AG09319 (cell line): ENCODE data around the gene ZNF611.
A peak's percentile ranks its signal among the peaks of the same experiment; 100 is the strongest.
"Not testable (repeated sequence)": the region's sequence is repeated elsewhere in the genome, so short reads cannot be mapped to it uniquely, and the experiment has no call there.

ENCODE experiments used
- DNase-seq: peaks from one replicate; pipeline ENCODE4 v3.0.0-alpha.2; 2010; ENCODE audit warnings: low read depth; ENCODE audit errors: extremely low read depth
- TF ChIP-seq, protein P1 (sequence below): IDR thresholded peaks from 2 replicates; pipeline ENCODE4 v1.5.1; 2011; ENCODE audit warnings: low read depth, mild to moderate bottlenecking, inconsistent platforms, low read length, moderate library complexity

The ZNF611 gene

DNA sequence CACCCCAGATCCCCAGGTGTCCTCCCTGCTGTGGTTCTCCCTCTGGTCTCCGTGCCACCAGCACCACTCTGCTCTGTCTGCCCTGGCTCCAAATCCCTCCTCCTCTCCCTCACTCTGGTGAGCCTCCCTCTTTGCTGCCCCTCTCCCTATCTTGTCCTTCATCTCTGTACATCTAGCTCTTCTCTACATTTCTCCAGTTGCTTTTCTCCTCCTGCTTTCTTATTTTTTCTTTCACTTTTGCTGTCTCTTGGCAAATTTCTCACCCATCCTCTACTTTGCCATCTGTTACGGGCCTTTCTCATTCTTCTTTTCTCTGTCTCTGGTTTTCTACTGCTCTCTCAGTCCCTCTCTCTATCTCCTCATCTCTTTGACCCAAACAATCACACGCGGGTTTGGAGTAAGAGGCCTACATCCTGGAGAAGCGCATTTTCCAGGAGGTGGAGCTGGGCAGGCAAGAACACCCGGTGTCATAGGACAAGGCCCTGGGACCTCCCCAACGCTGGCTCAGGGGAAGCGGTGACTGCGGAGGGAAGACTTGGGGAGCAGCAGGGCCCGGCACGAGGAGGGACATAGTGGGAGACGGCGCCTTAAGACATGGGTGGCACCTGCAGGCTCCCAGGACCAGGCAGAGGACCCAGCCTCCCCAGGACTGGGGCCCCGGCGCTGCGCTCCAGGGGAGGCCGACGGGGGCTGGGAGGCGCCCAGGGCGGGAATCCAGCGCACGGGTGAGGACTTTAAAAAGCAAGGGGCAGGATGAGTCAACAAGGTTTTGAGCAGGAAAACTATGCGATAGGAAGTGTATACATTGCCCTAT is 9.9 kb downstream of the ZNF611 start:
- DNase-seq: no peak
- TF ChIP-seq, protein P1, sequence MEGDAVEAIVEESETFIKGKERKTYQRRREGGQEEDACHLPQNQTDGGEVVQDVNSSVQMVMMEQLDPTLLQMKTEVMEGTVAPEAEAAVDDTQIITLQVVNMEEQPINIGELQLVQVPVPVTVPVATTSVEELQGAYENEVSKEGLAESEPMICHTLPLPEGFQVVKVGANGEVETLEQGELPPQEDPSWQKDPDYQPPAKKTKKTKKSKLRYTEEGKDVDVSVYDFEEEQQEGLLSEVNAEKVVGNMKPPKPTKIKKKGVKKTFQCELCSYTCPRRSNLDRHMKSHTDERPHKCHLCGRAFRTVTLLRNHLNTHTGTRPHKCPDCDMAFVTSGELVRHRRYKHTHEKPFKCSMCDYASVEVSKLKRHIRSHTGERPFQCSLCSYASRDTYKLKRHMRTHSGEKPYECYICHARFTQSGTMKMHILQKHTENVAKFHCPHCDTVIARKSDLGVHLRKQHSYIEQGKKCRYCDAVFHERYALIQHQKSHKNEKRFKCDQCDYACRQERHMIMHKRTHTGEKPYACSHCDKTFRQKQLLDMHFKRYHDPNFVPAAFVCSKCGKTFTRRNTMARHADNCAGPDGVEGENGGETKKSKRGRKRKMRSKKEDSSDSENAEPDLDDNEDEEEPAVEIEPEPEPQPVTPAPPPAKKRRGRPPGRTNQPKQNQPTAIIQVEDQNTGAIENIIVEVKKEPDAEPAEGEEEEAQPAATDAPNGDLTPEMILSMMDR: no peak

DNA sequence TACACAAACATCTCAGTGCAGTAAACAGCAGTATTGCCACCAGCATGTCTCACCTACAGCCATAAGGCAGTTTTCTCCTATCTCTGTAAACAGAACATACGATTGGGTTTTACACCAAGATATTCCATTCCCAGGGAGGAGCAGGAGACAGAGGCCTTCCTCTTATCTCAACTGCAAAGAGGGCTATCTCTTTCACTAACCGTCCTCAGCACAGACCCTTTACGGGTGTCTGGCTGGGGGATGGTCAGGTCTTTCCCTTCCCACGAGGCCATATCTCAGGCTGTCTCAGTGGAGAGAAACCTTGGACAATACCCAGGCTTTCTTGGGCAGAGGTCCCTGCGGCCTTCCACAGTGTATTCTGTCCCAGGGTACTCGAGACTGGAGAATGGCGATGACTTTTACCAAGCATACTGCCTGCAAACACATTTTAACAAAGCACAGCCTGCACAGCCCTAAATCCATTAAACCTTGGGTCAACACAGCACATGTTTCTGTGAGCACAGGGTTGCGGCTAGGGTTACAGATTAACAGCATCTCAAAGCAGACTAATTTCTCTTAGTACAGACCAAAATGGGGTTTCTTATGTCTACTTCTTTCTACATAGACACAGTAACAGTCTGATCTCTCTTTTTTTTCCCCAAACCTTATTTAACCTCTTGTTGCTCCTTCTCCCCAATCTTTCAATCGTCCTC is 10.8 kb downstream of the ZNF611 start:
- not testable (repeated sequence) for DNase-seq

DNA sequence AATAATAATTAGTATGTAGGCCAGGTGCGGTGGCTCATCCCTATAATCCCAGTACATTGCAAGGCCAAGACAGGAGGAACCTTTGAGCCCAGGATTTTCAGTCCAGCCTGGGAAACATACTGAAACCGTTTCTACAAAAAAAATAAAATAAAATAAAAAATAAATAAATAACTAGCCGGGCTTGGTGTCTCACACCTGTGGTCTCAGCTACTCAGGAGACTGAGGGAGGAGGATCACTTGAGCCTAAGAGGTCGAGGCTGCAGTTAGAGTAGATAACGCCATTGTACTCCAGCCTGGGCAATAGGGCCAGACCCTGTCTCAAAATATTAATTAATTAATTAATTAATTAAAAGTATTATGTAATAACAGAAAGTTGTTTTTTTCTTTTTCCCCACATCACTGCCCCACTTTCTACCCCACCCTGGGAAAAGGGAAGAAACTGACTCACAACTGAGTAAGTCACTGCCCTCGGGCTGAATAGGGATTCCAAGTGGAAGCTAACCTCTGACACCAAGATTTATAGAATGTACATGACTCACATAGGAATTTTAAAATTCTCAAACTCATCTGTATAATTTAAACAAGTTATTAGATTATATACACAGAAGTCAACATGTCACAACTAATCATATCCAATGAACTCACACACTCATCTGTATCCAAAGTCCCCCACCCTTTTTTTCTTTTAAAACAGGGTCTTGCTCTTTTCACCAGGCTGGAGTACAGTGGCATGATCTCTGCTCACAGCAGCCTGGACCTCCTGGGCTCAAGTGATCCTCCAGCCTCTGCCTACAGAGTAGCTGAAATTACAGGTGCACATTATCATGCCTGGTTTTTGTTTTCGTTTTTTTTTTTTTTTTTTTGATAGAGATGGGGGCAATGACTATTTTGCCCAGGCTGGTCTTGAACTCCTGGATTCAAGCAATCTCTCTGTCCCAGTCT is 12.5 kb downstream of the ZNF611 start:
- TF ChIP-seq, protein P1: no peak
- DNase-seq: peak; percentile 39

DNA sequence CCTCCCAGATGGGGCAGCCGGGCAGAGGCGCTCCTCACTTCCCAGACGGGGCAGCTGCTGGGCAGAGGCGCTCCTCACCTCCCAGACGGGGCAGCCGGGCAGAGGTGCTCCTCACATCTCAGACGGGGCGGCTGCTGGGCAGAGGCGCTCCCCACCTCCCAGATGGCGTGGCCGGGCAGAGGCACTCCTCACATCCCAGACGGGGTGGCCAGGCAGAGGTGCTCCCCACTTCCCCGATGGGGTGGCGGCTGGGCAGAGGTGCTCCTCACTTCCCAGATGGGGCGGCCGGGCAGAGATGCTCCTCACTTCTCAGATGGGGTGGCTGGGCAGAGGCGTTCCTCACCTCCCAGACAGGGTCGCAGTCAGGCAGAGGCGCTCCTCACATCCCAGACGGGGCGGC is 14.3 kb downstream of the ZNF611 start:
- DNase-seq: not testable (repeated sequence)

DNA sequence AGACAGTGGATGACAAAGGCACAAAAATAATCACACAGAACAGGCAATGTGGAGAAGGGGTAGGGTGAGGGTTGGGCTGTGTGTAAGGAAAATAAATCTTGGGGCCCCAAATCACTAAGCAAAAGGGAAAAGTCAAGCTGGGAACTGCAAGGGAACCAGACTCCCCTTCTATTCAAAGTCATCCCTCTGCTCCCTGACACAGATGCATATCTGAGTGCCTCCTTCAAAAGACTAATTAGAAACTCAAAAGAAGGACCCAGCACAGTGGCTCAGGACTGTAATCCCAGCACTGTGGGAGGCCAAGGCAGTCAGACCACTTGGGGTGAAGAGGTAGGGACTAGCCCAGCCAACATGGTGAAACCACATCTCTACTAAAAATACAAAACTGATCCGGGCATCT is 18.3 kb downstream of the ZNF611 start:
- TF ChIP-seq, protein P1: no peak
- no peak for DNase-seq

DNA sequence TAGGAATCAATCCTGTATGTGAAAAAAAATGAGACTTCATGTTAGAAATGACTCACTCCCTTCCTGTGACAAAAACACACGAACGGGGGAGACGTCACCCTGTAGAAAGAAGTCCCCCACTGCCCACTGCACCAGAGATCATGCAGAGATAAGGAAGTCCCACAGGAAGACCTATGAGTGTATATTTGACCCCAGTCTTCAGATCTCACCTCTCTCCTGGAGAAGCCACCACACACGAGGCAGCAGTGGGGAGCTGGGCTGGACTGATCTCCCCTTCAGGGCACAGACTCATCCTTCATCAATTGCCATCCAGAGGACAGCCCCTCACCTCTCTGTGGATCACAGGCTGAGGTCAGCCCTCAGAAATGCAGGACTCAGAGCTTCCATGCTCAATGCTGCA is 18.9 kb downstream of the ZNF611 start:
- DNase-seq: not testable (repeated sequence)

DNA sequence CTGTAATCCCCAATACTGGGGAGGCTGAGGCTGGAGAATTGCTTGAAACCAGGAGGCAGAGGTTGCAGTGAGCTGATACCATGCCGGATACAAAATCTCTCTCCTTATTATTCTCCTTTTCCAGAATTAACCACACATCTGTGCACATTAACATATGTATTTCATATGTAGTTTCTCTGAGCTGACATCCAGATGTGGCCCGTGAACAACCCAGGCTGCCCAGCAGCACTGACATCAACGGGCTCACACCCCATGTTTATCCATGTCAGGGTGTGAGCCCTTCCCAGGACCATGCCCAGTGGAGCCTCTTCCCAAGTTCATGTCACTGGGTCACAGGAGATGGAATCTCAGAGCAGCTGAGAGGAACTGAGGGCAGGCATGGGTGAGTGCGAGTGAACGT is 19.5 kb downstream of the ZNF611 start:
- not testable (repeated sequence) for DNase-seq

DNA sequence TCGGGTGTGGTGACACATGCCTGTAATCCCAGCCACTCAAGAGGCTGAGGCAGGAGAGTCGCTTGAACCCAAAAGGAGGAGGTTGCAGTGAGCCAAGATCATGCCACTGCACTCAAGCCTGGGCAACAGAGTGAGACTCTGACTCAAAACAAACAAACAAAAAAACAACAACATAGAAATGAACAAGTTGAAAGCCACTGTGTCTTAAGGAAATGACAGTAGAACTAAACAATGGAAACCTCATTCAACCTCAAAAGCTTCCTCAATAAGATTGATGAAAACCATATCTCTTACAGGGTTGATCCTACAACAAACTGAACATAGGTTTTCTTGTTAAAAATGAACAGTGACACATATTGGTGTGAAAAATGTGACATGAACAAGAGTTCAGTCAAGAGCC is 21.8 kb downstream of the ZNF611 start:
- DNase-seq: not testable (repeated sequence)

DNA sequence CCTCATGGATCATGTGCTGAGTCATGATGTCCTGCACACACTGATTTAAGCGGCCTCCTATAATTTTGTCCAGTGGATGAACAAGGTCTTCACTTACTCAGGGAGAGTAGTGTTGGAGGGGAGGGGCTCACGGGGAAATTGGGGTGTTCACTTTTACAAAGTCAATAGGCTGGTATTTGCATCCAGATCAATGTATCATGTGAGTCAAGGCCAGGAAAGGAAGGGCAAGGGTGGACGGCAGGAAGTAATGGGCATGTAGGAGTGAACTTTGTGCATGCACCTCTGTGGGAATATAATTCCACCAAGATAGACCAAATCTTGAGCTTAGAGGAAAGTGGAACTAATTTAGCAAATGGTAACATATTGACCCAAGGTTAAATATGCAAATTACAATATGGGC is 23.2 kb downstream of the ZNF611 start:
- DNase-seq: not testable (repeated sequence)

DNA sequence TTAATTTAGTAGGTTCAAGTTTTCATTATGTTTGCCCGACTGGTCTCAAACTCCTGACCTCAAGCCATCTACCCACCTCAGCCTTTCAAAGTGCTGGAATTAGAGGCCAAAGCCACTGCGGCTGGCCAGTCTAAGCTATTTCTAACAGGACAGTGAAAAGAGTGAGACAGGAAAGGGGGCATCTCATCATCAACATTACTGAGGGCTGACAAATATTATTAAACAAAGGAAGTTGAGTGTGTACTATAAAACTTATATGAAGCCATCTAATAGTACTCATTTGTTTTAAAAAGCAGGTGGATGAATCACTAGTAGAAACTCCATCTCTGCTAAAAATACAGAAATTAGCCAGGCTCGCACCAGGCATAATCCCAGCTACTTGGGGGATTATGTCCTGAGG is 24.3 kb downstream of the ZNF611 start:
- no peak for DNase-seq
- TF ChIP-seq, protein P1: no peak

DNA sequence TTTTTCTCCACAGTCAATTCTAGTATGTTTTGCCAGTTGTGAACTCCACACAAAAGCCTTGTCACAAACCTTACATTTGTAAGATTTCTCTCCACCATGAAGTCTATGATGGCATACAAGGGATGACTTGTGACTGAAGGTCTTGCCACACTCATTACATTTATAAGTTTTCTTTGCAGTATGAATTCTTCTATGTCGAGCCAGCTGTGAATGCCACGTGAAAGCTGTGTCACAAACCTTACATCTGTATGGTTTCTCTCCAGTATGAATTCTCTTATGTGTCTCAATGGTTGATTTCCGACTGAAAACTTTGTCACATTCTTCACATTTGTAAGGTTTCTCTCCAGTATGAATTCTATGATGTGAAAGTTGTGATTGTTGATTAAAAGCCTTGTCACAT is 29.2 kb downstream of the ZNF611 start:
- not testable (repeated sequence) for DNase-seq
